Liver (tissue), 9 donors: ENCODE data around the gene DUS3L. TPM values are rescaled to one million over a fixed set of nuclear protein-coding genes. Genes with fewer than 3 reads are reported as not detected.

Experiments
- DNase-seq: peaks from one replicate; pipeline ENCODE4 v3.0.0-alpha.2; 2017; ENCODE audit warnings: low spot score
- H3K27ac ChIP-seq, 2 donors: one replicate each; pipeline ENCODE4 v1.7.0; 2013; ENCODE audit warnings: inconsistent platforms in 2 of 2, low read length in 2 of 2, control low read depth in 1 of 2, low read depth in 1 of 2, mild to moderate bottlenecking in 1 of 2
- H3K27me3 ChIP-seq, 4 donors: one replicate each; pipeline versions ENCODE4 v1.6.1 to v1.7.0; 2013; ENCODE audit warnings: low read length in 3 of 4, inconsistent platforms in 1 of 4, mild to moderate bottlenecking in 1 of 4, moderate library complexity in 1 of 4; ENCODE audit not compliant: control insufficient read depth in 4 of 4, insufficient read depth in 4 of 4
- H3K36me3 ChIP-seq, 4 donors: one replicate each; pipeline versions ENCODE4 v1.6.1 to v1.7.0; 2013; ENCODE audit warnings: low read length in 3 of 4, mild to moderate bottlenecking in 3 of 4, low read depth in 1 of 4, moderate library complexity in 1 of 4; ENCODE audit not compliant: control insufficient read depth in 4 of 4, insufficient read depth in 3 of 4
- H3K4me1 ChIP-seq, 4 donors: one replicate each; pipeline versions ENCODE4 v1.6.1 to v1.7.0; 2013; ENCODE audit warnings: low read length in 3 of 4, mild to moderate bottlenecking in 3 of 4, moderate library complexity in 1 of 4; ENCODE audit not compliant: control insufficient read depth in 4 of 4, insufficient read depth in 4 of 4
- H3K4me3 ChIP-seq, 3 donors: one replicate each; pipeline versions ENCODE4 v1.6.1 to v1.7.0; 2013; ENCODE audit warnings: low read length in 3 of 3, control low read depth in 1 of 3, low read depth in 1 of 3, mild to moderate bottlenecking in 1 of 3
- H3K9ac ChIP-seq, 2 donors: one replicate each; pipeline ENCODE4 v1.7.0; 2013; ENCODE audit warnings: low read length in 2 of 2, mild to moderate bottlenecking in 2 of 2, moderate library complexity in 2 of 2, control low read depth in 1 of 2, low read depth in 1 of 2
- H3K9me3 ChIP-seq, 4 donors: one replicate each; pipeline versions ENCODE4 v1.6.1 to v1.7.0; 2013; ENCODE audit warnings: low read length in 3 of 4; ENCODE audit not compliant: control insufficient read depth in 4 of 4
- ATF3 ChIP-seq: IDR thresholded peaks from 2 replicates; pipeline ENCODE4 v1.6.1; 2016; ENCODE audit warnings: antibody characterized with exemption
- CTCF ChIP-seq: fragments of 150-350 bp; IDR thresholded peaks from 2 replicates; pipeline ENCODE4 v1.5.1; 2017; ENCODE audit warnings: improper control_type of control experiment, low read depth, low read length; ENCODE audit not compliant: missing input control
- EGR1 ChIP-seq, 2 donors: IDR thresholded peaks; 2 replicates each; pipeline ENCODE4 v1.6.1; 2016 to 2018; ENCODE audit warnings: antibody characterized with exemption in 2 of 2, low read depth in 2 of 2
- FOXA1 ChIP-seq: IDR thresholded peaks from 2 replicates; pipeline ENCODE4 v1.6.1; 2016; ENCODE audit warnings: antibody characterized with exemption
- GABPA ChIP-seq, 2 donors: IDR thresholded peaks in 1 of 2; conservative IDR thresholded peaks in 1 of 2; 2 replicates each; pipeline ENCODE4 v1.6.1; 2016; ENCODE audit warnings: antibody characterized with exemption in 2 of 2, mild to moderate bottlenecking in 1 of 2, moderate library complexity in 1 of 2
- HNF4G ChIP-seq: IDR thresholded peaks from 2 replicates; pipeline ENCODE4 v1.6.1; 2016; ENCODE audit warnings: antibody characterized with exemption
- NR2F2 ChIP-seq: IDR thresholded peaks from 2 replicates; pipeline ENCODE4 v1.6.1; 2016; ENCODE audit warnings: antibody characterized with exemption
- RAD21 ChIP-seq, 2 donors: IDR thresholded peaks; 2 replicates each; pipeline ENCODE4 v1.6.1; 2016; ENCODE audit warnings: antibody characterized with exemption in 2 of 2, mild to moderate bottlenecking in 2 of 2
- REST ChIP-seq: IDR thresholded peaks from 2 replicates; pipeline ENCODE4 v1.6.1; 2016; ENCODE audit warnings: antibody characterized with exemption, mild to moderate bottlenecking
- SP1 ChIP-seq: IDR thresholded peaks from 2 replicates; pipeline ENCODE4 v1.6.1; 2018; ENCODE audit warnings: antibody characterized with exemption, mild to moderate bottlenecking
- YY1 ChIP-seq: IDR thresholded peaks from 2 replicates; pipeline ENCODE4 v1.6.1; 2016; ENCODE audit warnings: antibody characterized with exemption, mild to moderate bottlenecking
- ZBTB33 ChIP-seq: IDR thresholded peaks from 2 replicates; pipeline ENCODE4 v1.6.1; 2016; ENCODE audit warnings: antibody characterized with exemption
- WGBS: extraction: QIAGEN DNeasy Blood & Tissue Kit; methylation state at CpG from one replicate; pipeline ENCODE4 v1.1.7; 2013; 5-methylcytosine and 5-hydroxymethylcytosine counted together
- polyA plus RNA-seq, 2 donors: library from polyadenylated mRNA; stranded (reverse) in 1 of 2; unstranded in 1 of 2; fragments of 200-250 nt in 1 of 2; fragments of >200 nt in 1 of 2; fragmentation: Nextera tagmentation in 1 of 2; extraction: Ambion mirVana in 1 of 2; gene quantifications; one replicate each; pipeline versions ENCODE4 v1.2.1 to v1.2.3, GENCODE V29; 2013 to 2015
- total RNA-seq, 2 donors: library from RNA; depleted of rRNA; stranded (reverse); fragments of >200 nt; gene quantifications; one replicate each; pipeline ENCODE4 v1.2.3, GENCODE V29; 2014
- donor health status: healthy.
- donor health status: healthy.
- donor health status: healthy.
- donor health status: healthy.
- donor health status: healthy.

DUS3L gene
- total and polyA plus RNA-seq, 4 donors = 12.2 to 19.0 (median 16.9) TPM

GRCh38 chr19:5778402-5778801, 12.6 kb downstream of the DUS3L start (continued):
- no peak for TF ChIP-seq REST
- TF ChIP-seq ATF3 = no peak

- no peak overlapping the region for H3K27ac ChIP-seq
- H3K27me3 ChIP-seq = no peaks in the 10 kb centered on the region
- no peaks in the 10 kb centered on the region for H3K4me1 ChIP-seq
- no peak overlapping the region for H3K4me3 ChIP-seq
- no peaks in the 10 kb centered on the region for H3K36me3 ChIP-seq
- no peaks in the 10 kb centered on the region for H3K9me3 ChIP-seq
- no peak for DNase-seq
- TF ChIP-seq HNF4G (no peak), GABPA (IDR thresholded peaks at IDR 0.05 in 1 of 2, conservative IDR thresholded peaks at IDR 0.05 in 1 of 2) (no peak), FOXA1 (no peak), SP1 (no peak), RAD21 (IDR thresholded peaks at IDR 0.05) (no peak), ATF3 (no peak), YY1 (no peak), EGR1 (IDR thresholded peaks at IDR 0.05; ENCODE audit: low read depth in 2 of 2) (no peak), ZBTB33 (no peak), NR2F2 (no peak), CTCF (no peak), REST (no peak)
- 76% methylated on average over 17 of the region's 17 CpGs for WGBS
- no peak overlapping the region for H3K9ac ChIP-seq
These were observed 15.2 kb downstream of the DUS3L start for GRCh38 chr19:5775668-5776309.
